GM21576 (cell line): ENCODE results near the gene IGSF3.
A peak's percentile ranks its signal among the peaks of the same experiment; 100 is the strongest.

ENCODE experiments used
- ATAC-seq: cut with Tn5 transposase; IDR thresholded peaks from one replicate; pipeline ENCODE4 v1.9.1; 2021; ENCODE audit warnings: mild to moderate bottlenecking, moderate library complexity; ENCODE audit not compliant: unreplicated experiment

IGSF3 gene

GRCh38 chr1:116667575-116668105 lies at the start of gene IGSF3:
TSS of gene IGSF3 (minus strand) at chr1:116667733. CDS start at chr1:116666326, 1,407 bp downstream.
- ATAC-seq: peak; percentile 52

- no peak for ATAC-seq
Observed at GRCh38 chr1:116717318-116717717, 49.8 kb upstream of the IGSF3 start.

GRCh38 chr1:116716391-116716790 lies 48.9 kb upstream of the IGSF3 start:
- no peak for ATAC-seq

GRCh38 chr1:116713474-116713873 lies 45.9 kb upstream of the IGSF3 start:
- no peak for ATAC-seq

GRCh38 chr1:116712510-116712909 lies 45.0 kb upstream of the IGSF3 start:
- ATAC-seq: no peak

- no peak for ATAC-seq
Observed at GRCh38 chr1:116711263-116711840, 43.8 kb upstream of the IGSF3 start.

- no peak for ATAC-seq
Observed at GRCh38 chr1:116710420-116711262, 43.1 kb upstream of the IGSF3 start.

GRCh38 chr1:116709666-116710167 lies 42.2 kb upstream of the IGSF3 start:
- no peak for ATAC-seq

GRCh38 chr1:116708255-116708900 lies 40.8 kb upstream of the IGSF3 start:
- no peak for ATAC-seq

- ATAC-seq: no peak
Observed at GRCh38 chr1:116706841-116707240, 39.3 kb upstream of the IGSF3 start.

- ATAC-seq: no peak
Observed at GRCh38 chr1:116706123-116706522, 38.6 kb upstream of the IGSF3 start.

GRCh38 chr1:116704278-116704677 lies 36.7 kb upstream of the IGSF3 start:
- no peak for ATAC-seq

GRCh38 chr1:116699605-116700004 lies 32.1 kb upstream of the IGSF3 start:
- ATAC-seq: no peak

GRCh38 chr1:116698244-116698595 lies 30.7 kb upstream of the IGSF3 start:
- ATAC-seq: no peak

GRCh38 chr1:116697548-116698243 lies 30.2 kb upstream of the IGSF3 start:
- no peak for ATAC-seq

GRCh38 chr1:116694524-116694923 lies 27.0 kb upstream of the IGSF3 start:
- ATAC-seq: no peak

- ATAC-seq: no peak
Observed at GRCh38 chr1:116693759-116694480, 26.4 kb upstream of the IGSF3 start.

- ATAC-seq: no peak
Observed at GRCh38 chr1:116692879-116693278, 25.3 kb upstream of the IGSF3 start.

- no peak for ATAC-seq
Observed at GRCh38 chr1:116690849-116691406, 23.4 kb upstream of the IGSF3 start.

GRCh38 chr1:116690396-116690848 lies 22.9 kb upstream of the IGSF3 start:
- ATAC-seq: no peak
